ENCODE measurements around the gene PHC1. TPM values are rescaled to one million over a fixed set of nuclear protein-coding genes. Genes with fewer than 3 reads are reported as not detected.

PHC1 gene
- total RNA-seq, 1 donor from 2014 or later: 46.4 TPM

GRCh38 chr12:8987685-8988084, 73.4 kb downstream of the PHC1 start:
- no peaks in the 10 kb centered on the region for H3K36me3 ChIP-seq
- DNase-seq (ENCODE audit: extremely low spot score in 2 of 2): no peak
- intact Hi-C loops (cut with DNase I): no loop called here
- no peak overlapping the region for H3K4me3 ChIP-seq
- H3K9me3 ChIP-seq: no peaks in the 10 kb centered on the region
- H3K4me1 ChIP-seq: no peaks in the 10 kb centered on the region
- TF ChIP-seq POLR2A (IDR thresholded peaks at IDR 0.05) (no peak), CTCF (IDR thresholded peaks at IDR 0.05) (no peak), POLR2AphosphoS5 (IDR thresholded peaks at IDR 0.05; ENCODE audit: insufficient read depth in 1 of 2, low read depth in 1 of 2) (no peak)
- H3K27ac ChIP-seq: no peak overlapping the region
- no peaks in the 10 kb centered on the region for H3K27me3 ChIP-seq

GRCh38 chr12:8989413-8989812, 75.1 kb downstream of the PHC1 start, which contains the start of gene KLRG1:
TSS of gene KLRG1 (plus strand) at chr12:8989546. CDS start at chr12:8989636, 90 bp downstream.
- Histone ChIP-seq H3K9me3 (no peaks in the 10 kb centered on the region), H3K4me1 (no peaks in the 10 kb centered on the region), H3K36me3 (no peaks in the 10 kb centered on the region), H3K27ac (no peak within 1 kb of the TSS), H3K4me3 (no peak within 1 kb of the TSS), H3K27me3 (no peaks in the 10 kb centered on the region)
- TF ChIP-seq POLR2AphosphoS5 (IDR thresholded peaks at IDR 0.05; ENCODE audit: insufficient read depth in 1 of 2, low read depth in 1 of 2): no peak
- TF ChIP-seq POLR2A (IDR thresholded peaks at IDR 0.05): no peak
- no peak for TF ChIP-seq CTCF (IDR thresholded peaks at IDR 0.05)
- DNase-seq (ENCODE audit: extremely low spot score in 2 of 2): no peak
- intact Hi-C loops (cut with DNase I): no loop called here

Other genes with a start within 250 kb of the PHC1 start
- 44.7 TPM for gene RIMKLB, start 216.5 kb upstream of the PHC1 start, total RNA-seq
- gene A2ML1, start 91.9 kb upstream of the PHC1 start, total RNA-seq: 194 TPM
- 98.0 TPM for gene M6PR, start 35.1 kb downstream of the PHC1 start, total RNA-seq
- gene KLRG1, start 75.0 kb downstream of the PHC1 start, total RNA-seq: 3.7 TPM
- 274 TPM for gene A2M, start 201.4 kb downstream of the PHC1 start, total RNA-seq

Data from vagina (tissue), 2 donors.